ENCODE results near the gene PYROXD2.
"Not testable (repeated sequence)": the region's sequence is repeated elsewhere in the genome, so short reads cannot be mapped to it uniquely, and the experiment has no call there.

The PYROXD2 gene

GRCh38 chr10:98357194-98357822, 57.7 kb downstream of the PYROXD2 start:
- DNase-seq (ENCODE audit: low read depth): peak; percentile 68
- TF ChIP-seq CTCF (IDR thresholded peaks at IDR 0.05; ENCODE audit: low read length, missing control alignments): no peak
- H3K4me3 ChIP-seq (replicated peaks; ENCODE audit: low read depth, low read length): no peak overlapping the region

GRCh38 chr10:98354491-98354890, 60.5 kb downstream of the PYROXD2 start:
- TF ChIP-seq CTCF (IDR thresholded peaks at IDR 0.05; ENCODE audit: low read length, missing control alignments): no peak
- no peak overlapping the region for H3K4me3 ChIP-seq (replicated peaks; ENCODE audit: low read depth, low read length)
- DNase-seq (ENCODE audit: low read depth): no peak

- peak; percentile 52 for DNase-seq (ENCODE audit: low read depth)
- no peak overlapping the region for H3K4me3 ChIP-seq (replicated peaks; ENCODE audit: low read depth, low read length)
- no peak for TF ChIP-seq CTCF (IDR thresholded peaks at IDR 0.05; ENCODE audit: low read length, missing control alignments)
Observed at GRCh38 chr10:98353170-98353569, 61.8 kb downstream of the PYROXD2 start.

GRCh38 chr10:98351831-98352402, 63.1 kb downstream of the PYROXD2 start:
- no peak for TF ChIP-seq CTCF (IDR thresholded peaks at IDR 0.05; ENCODE audit: low read length, missing control alignments)
- peak; percentile 11 for DNase-seq (ENCODE audit: low read depth)
- no peak overlapping the region for H3K4me3 ChIP-seq (replicated peaks; ENCODE audit: low read depth, low read length)

GRCh38 chr10:98349508-98349922, 65.5 kb downstream of the PYROXD2 start:
- peak; percentile 99 for DNase-seq (ENCODE audit: low read depth)
- TF ChIP-seq CTCF (IDR thresholded peaks at IDR 0.05; ENCODE audit: low read length, missing control alignments): no peak
- H3K4me3 ChIP-seq (replicated peaks; ENCODE audit: low read depth, low read length): no peak overlapping the region

GRCh38 chr10:98346847-98347246, 68.1 kb downstream of the PYROXD2 start:
- no peak for DNase-seq (ENCODE audit: low read depth)
- no peak for TF ChIP-seq CTCF (IDR thresholded peaks at IDR 0.05; ENCODE audit: low read length, missing control alignments)
- no peak overlapping the region for H3K4me3 ChIP-seq (replicated peaks; ENCODE audit: low read depth, low read length)

- H3K4me3 ChIP-seq (replicated peaks; ENCODE audit: low read depth, low read length): no peak overlapping the region
- no peak for TF ChIP-seq CTCF (IDR thresholded peaks at IDR 0.05; ENCODE audit: low read length, missing control alignments)
- peak; percentile 95 for DNase-seq (ENCODE audit: low read depth)
Observed at GRCh38 chr10:98344589-98345038, 70.4 kb downstream of the PYROXD2 start.

- not testable (repeated sequence) for DNase-seq (ENCODE audit: low read depth); H3K4me3 ChIP-seq (replicated peaks; ENCODE audit: low read depth, low read length)
Observed at GRCh38 chr10:98341701-98342100, 73.3 kb downstream of the PYROXD2 start.

Data from fibroblast of pulmonary artery (primary cell).